CD4-positive, alpha-beta T cell treated with Interleukin-17A for 4 hours (primary cell): ENCODE measurements around the gene SPDEF.

Source experiments
- DNase-seq: peaks from one replicate; pipeline ENCODE4 v3.0.0-alpha.2; 2020; ENCODE audit warnings: mixed read lengths

The SPDEF gene

GRCh38 chr6:34511915-34512737 lies 44.0 kb downstream of the SPDEF start:
- DNase-seq: no peak

DNA sequence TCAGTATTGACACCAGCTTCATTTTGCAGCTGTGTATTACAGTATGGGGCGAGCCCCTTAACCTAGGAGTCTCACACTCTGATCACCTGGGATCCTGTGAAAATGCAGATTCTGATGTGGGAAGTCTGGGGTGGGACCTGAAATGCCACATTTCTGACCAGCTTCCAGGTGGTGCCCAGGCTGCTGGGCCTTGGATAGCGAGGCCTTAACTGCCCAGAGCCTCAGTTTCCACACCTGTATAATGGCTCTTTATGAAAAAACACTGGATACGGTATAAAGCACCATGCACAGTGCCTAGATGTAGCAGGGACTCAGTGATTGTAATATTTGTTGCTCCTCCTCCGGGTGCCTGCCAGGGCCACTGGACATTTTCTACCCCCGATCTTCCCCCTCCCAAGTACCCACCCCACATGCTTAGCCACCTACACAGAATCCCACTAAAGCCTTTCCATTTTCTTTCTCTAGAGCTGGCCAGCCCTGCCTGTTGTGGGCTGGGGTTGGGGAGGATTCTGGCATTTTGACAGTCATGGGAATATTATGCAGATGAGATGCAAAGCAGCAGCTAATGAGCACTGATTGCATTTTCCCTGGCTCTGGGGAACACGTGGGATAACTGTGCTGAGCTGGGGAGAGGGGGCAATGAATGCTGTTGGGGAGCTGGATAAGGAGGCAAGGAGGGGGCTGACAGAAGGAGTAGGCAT lies 44.8 kb downstream of the SPDEF start:
- DNase-seq: no peak

GRCh38 chr6:34510299-34510698 lies 45.8 kb downstream of the SPDEF start:
- DNase-seq: no peak

DNA sequence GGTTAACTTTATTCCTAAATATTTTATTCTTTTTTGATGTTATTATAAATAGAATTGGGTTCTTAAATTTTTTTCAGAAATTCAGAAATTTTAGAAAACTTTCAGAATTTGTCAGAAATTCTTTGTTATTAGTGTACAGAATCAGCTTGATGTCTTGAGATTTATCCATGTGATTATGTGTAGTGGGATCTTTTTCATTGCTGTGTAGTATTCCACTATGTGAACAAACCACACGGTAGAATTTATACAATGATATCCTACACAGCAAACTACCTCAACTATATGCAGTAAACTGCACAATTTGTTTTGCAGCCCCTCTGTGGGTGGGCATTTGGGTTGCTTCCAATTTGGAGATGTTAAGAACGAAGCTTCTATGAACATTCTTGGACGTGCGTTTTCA lies 46.3 kb downstream of the SPDEF start:
- DNase-seq: no peak

- no peak for DNase-seq
These were observed 47.7 kb downstream of the SPDEF start for GRCh38 chr6:34508425-34508824.

GRCh38 chr6:34506718-34507117 lies 49.4 kb downstream of the SPDEF start:
- DNase-seq: no peak

GRCh38 chr6:34497411-34497810 lies 58.7 kb downstream of the SPDEF start:
- no peak for DNase-seq

DNA sequence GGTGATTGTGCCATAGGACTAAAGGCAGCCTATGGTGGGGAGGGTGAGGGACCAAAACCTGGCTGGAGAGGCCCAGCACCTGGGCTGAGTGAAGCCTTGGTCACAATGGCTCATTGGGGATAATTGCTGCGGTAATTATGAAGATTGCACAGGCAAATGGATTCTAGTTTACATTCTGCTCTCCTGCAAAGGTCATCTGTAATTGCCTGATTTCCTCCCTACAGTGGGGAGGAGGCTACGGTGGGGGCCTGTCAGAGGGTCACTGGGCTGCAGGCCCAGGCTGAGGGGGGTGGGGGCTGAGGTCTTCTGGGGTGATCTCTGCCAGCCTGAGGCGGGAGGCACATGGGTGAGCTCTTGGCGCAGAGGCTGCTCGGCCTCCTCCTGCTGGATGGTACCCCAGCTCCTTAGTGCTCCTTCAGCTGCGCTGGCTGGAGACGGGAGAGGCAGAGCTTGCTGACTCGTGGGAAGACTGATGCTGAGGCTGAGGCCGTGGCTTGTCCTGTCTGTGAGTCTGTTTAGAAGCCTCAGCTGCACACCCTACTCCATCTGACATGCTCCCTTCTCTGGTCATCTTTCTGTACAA lies 59.9 kb downstream of the SPDEF start:
- DNase-seq: no peak

DNA sequence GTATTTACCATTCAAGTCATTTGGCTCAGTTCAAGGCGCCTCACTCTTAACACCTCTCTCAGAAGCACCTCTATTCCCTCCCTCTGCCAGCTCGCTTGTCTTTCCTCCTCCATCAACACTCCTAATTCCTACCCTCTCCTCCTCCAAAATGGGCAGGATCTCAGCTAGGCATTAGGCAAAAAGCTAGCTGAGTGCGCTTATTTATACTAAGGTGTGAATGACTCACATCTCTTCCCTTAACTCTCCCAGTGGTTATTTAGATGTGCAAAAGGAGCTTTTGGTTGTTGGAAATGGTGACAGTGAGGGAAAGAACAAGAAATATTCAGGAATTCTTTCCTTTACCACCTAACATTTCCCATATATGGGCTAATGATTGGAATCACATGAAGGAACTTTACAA lies 61.2 kb downstream of the SPDEF start:
- DNase-seq: no peak

GRCh38 chr6:34493344-34493743 lies 62.8 kb downstream of the SPDEF start:
- DNase-seq: no peak

GRCh38 chr6:34491091-34491430 lies 65.1 kb downstream of the SPDEF start:
- no peak for DNase-seq

DNA sequence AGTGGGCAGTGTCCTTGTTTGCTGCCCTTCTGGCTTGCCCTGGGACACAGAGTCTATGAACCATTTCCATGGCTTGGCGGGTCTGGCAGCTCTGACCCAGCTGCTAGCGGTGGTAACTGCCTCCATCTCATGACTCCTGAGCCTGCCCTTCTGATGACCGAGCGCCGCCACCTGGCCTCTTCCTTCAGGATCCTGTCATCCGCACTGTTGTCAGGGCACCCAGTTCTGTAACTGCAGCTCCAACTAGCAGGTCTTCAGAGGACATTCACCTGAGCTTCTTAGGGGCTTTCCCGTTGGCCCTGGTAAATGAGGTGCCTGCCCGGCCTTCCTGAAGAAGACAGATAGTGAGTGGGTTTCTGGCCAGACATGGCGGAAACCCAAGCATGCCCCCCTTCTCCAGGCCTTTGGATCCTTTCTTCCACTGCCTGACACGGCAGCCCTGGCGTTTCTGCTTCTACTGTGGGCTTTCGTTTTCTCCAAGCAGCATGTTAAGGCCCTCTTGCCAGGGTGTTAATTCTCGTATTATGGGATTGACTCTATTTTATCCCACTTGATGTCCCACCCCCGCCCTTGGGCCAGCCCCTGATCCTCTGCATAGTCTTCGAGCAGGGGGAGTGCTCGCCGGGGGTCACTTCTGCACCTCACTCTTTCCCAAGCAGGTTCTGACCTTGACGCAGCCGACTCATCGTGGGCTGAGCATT lies 65.6 kb downstream of the SPDEF start:
- no peak for DNase-seq

DNA sequence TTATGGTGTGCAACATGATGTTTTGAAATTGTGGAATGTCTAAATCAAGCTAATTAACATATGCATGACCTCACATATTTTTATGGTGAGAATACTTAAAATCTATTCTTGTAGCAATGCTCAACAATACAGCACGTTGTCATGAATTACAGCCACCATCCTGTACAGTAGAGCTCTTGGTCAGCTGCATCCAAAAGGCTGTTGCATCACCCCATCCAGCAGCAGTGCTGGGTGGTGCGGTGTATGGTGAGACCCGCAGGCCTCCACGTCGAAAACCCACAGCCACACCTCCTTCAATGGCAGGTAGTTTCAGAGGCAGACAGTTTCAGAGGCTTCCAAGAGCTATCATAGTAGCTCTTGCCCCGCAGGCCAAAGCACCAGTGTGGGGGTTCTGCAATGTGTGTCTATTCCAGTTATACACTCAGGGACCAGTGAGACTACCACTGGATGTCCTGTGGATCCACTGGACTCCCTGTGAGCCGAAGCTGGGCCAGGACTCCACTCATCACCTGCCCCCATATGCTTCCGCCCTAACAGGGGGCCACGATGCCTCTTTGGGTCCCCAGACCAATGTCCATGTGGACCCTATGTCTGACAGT lies 66.8 kb downstream of the SPDEF start:
- DNase-seq: no peak
